ENCODE measurements around the gene CNPY1. TPM values are rescaled to one million over a fixed set of nuclear protein-coding genes. Genes with fewer than 3 reads are reported as not detected.

CNPY1 gene
- total RNA-seq, 1 donor from 2014 or later = not detected

GRCh38 chr7:155487509-155488482 lies 58.6 kb downstream of the CNPY1 start:
- TF ChIP-seq, protein P1, sequence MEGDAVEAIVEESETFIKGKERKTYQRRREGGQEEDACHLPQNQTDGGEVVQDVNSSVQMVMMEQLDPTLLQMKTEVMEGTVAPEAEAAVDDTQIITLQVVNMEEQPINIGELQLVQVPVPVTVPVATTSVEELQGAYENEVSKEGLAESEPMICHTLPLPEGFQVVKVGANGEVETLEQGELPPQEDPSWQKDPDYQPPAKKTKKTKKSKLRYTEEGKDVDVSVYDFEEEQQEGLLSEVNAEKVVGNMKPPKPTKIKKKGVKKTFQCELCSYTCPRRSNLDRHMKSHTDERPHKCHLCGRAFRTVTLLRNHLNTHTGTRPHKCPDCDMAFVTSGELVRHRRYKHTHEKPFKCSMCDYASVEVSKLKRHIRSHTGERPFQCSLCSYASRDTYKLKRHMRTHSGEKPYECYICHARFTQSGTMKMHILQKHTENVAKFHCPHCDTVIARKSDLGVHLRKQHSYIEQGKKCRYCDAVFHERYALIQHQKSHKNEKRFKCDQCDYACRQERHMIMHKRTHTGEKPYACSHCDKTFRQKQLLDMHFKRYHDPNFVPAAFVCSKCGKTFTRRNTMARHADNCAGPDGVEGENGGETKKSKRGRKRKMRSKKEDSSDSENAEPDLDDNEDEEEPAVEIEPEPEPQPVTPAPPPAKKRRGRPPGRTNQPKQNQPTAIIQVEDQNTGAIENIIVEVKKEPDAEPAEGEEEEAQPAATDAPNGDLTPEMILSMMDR (IDR thresholded peaks at IDR 0.05) = no peak
- intact Hi-C loops (cut with micrococcal nuclease) = no loop called here
- peaks cover 2% of the 10 kb centered on the region for H3K36me3 Mint-ChIP-seq (ENCODE audit: low read depth)
- DNase-seq (no peak), ATAC-seq (ENCODE audit: low read depth) (no peak)
- H3K9me3 Mint-ChIP-seq = no peaks in the 10 kb centered on the region
- peaks cover 18% of the 10 kb centered on the region for H3K27me3 Mint-ChIP-seq
- peaks cover 25% of the 10 kb centered on the region for H3K4me1 Mint-ChIP-seq
- H3K4me3 Mint-ChIP-seq = no peak overlapping the region
- H3K27ac Mint-ChIP-seq = no peak overlapping the region
- ChIA-PET CTCF (no interaction called here), POLR2A (no interaction called here)

DNA sequence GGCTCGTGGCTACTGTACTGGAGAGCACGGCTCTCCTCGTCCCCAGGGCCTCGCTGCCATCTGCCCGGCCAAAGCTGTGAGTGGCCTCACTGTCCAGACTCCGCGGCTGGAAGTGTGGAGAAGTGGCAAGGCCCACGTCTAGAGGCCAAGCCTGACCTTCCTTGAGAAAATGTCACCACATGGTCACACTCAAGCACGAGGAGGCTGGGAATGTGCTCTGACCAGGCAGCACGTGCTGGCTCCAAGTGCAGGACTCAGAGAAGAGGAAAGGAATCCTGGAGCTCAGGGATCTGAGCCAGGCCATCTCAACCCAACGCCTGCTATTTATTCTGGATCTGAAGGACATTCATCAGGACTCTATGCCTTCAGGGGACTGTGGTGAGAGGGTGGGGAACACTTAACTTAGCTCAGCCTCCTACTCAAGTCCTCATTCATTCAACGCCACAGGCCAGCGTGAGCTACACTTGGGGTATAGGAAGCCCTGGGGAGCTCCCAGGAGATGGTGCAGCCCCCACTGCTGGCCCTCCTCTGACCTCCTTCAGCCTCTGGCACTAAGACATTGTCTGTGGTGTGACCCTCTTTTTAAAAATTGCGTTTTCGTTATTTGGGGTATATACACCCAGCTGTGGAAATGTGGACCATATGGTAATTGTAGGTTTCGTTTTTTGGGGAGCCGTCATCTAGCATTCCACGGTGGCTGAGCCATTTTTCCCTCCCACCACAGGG lies 59.4 kb downstream of the CNPY1 start:
- TF ChIP-seq, protein P1 (IDR thresholded peaks at IDR 0.05) = no peak
- Mint-ChIP-seq H3K4me1 (peaks cover 23% of the 10 kb centered on the region), H3K27me3 (peaks cover 18% of the 10 kb centered on the region), H3K27ac (no peak overlapping the region), H3K9me3 (no peaks in the 10 kb centered on the region), H3K4me3 (no peak overlapping the region), H3K36me3 (ENCODE audit: low read depth) (peaks cover 2% of the 10 kb centered on the region)
- ChIA-PET CTCF (no interaction called here), POLR2A (no interaction called here)
- ATAC-seq (ENCODE audit: low read depth) (no peak), DNase-seq (no peak)
- intact Hi-C loops (cut with micrococcal nuclease) = no loop called here

- ChIA-PET POLR2A (no interaction called here), CTCF (no interaction called here)
- no peak overlapping the region for H3K27ac Mint-ChIP-seq
- H3K9me3 Mint-ChIP-seq = no peaks in the 10 kb centered on the region
- H3K4me3 Mint-ChIP-seq = no peak overlapping the region
- DNase-seq = no peak
- ATAC-seq (ENCODE audit: low read depth) = no peak
- TF ChIP-seq, protein P1 (IDR thresholded peaks at IDR 0.05) = no peak
- no peaks in the 10 kb centered on the region for H3K36me3 Mint-ChIP-seq (ENCODE audit: low read depth)
- intact Hi-C loops (cut with micrococcal nuclease) = no loop called here
- peaks cover 7% of the 10 kb centered on the region for H3K4me1 Mint-ChIP-seq
- peaks cover 21% of the 10 kb centered on the region for H3K27me3 Mint-ChIP-seq
These were observed 61.6 kb downstream of the CNPY1 start for GRCh38 chr7:155484483-155485399.

GRCh38 chr7:155483868-155484325 lies 62.5 kb downstream of the CNPY1 start:
- DNase-seq (no peak), ATAC-seq (ENCODE audit: low read depth) (no peak)
- intact Hi-C loops (cut with micrococcal nuclease) = no loop called here
- CTCF ChIA-PET = no interaction called here
- Mint-ChIP-seq H3K9me3 (no peaks in the 10 kb centered on the region), H3K4me3 (no peak overlapping the region), H3K36me3 (ENCODE audit: low read depth) (no peaks in the 10 kb centered on the region), H3K27me3 (peaks cover 24% of the 10 kb centered on the region), H3K27ac (no peak overlapping the region), H3K4me1 (peaks cover 3% of the 10 kb centered on the region)
- POLR2A ChIA-PET = no interaction called here
- TF ChIP-seq, protein P1 (IDR thresholded peaks at IDR 0.05) = no peak
